K562 (cell line): ENCODE data around the gene PRSS27. TPM values are rescaled to one million over a fixed set of nuclear protein-coding genes. Genes with fewer than 3 reads are reported as not detected.

Source experiments
- CBFB ChIP-seq: sonication (generic); formaldehyde crosslinking; IDR thresholded peaks from 2 replicates; pipeline ENCODE4 v1.4.0; 2020; ENCODE audit warnings: mild to moderate bottlenecking, missing genetic modification reagents
- DMBX1 ChIP-seq: fragments of 250-450 bp; sonication (Bioruptor Pico); IDR thresholded peaks from 2 replicates; pipeline ENCODE4 v1.8.0; 2022; ENCODE audit warnings: inconsistent platforms, mild to moderate bottlenecking, moderate library complexity, borderline replicate concordance
- HDAC6 ChIP-seq: IDR thresholded peaks from 2 replicates; pipeline ENCODE4 v1.6.1; 2012; ENCODE audit warnings: low read depth, mild to moderate bottlenecking, control low read depth, inconsistent platforms, low read length, moderate library complexity
- KLF16 ChIP-seq: IDR thresholded peaks from 2 replicates; pipeline ENCODE4 v1.6.1; 2016; ENCODE audit warnings: antibody characterized with exemption
- LARP7 ChIP-seq: fragments of 450-650 bp; IDR thresholded peaks from 2 replicates; pipeline ENCODE4 v1.6.1; 2016
- MAFK ChIP-seq: IDR thresholded peaks from 2 replicates; pipeline ENCODE4 v1.6.1; 2011; ENCODE audit warnings: low read length, improper control_type of control experiment
- PKNOX1 ChIP-seq: fragments of 450-650 bp; IDR thresholded peaks from 2 replicates; pipeline ENCODE4 v1.6.1; 2016
- PURB ChIP-seq: sonication (generic); formaldehyde crosslinking; IDR thresholded peaks from 2 replicates; pipeline ENCODE4 v1.9.0; 2021; ENCODE audit warnings: low read depth, mild to moderate bottlenecking, missing genetic modification reagents
- STAT5A ChIP-seq: IDR thresholded peaks from 2 replicates; pipeline ENCODE4 v1.6.1; 2012; ENCODE audit warnings: low read length, inconsistent platforms, borderline replicate concordance
- TAL1 ChIP-seq: fragments of 450-650 bp; IDR thresholded peaks from 2 replicates; pipeline ENCODE4 v1.6.1; 2016; ENCODE audit warnings: mild to moderate bottlenecking
- TBL1XR1 ChIP-seq, 2 experiments: IDR thresholded peaks; 2 replicates each; pipeline ENCODE4 v1.6.1; 2012; ENCODE audit warnings: improper control_type of control experiment in 2 of 2, low read length in 2 of 2, mild to moderate bottlenecking in 1 of 2
- TRIM28 ChIP-seq: fragments of 450-650 bp; IDR thresholded peaks from 2 replicates; pipeline ENCODE4 v1.6.1; 2017
- ZBTB26 ChIP-seq: fragments of 450-650 bp; formaldehyde crosslinking; IDR thresholded peaks from 2 replicates; pipeline ENCODE4 v1.4.0; 2022; ENCODE audit warnings: missing genetic modification characterization
- ZNF384 ChIP-seq: IDR thresholded peaks from 2 replicates; pipeline ENCODE4 v1.6.1; 2012; ENCODE audit warnings: low read depth, low read length, improper control_type of control experiment
- ZNF644 ChIP-seq: fragments of 200-800 bp; sonication (Bioruptor generic); IDR thresholded peaks from 2 replicates; pipeline ENCODE4 v1.6.1; 2016; ENCODE audit warnings: low read depth, missing genetic modification characterization, missing compliant biosample characterization
- polyA plus RNA-seq, 8 experiments: library from polyadenylated mRNA; depleted of rRNA in 4 of 8; stranded (reverse) in 5 of 8; unstranded in 3 of 8; fragments of >200 nt; fragmentation: Nextera tagmentation in 2 of 8; fragmentation: Illumina TruSeq in 1 of 8; extraction: Ambion mirVana in 2 of 8; extraction: Trizol in 1 of 8; gene quantifications; 2 replicates each; pipeline versions ENCODE4 v1.2.1 to v1.2.3, GENCODE V29; 2011 to 2014; ENCODE audit warnings: inconsistent platforms in 1 of 8, missing spikeins in 1 of 8
- total RNA-seq, 7 experiments: library from RNA; depleted of rRNA in 6 of 7; stranded (reverse); fragments of >200 nt in 6 of 7; fragmentation: Illumina TruSeq in 2 of 7; extraction: Trizol in 2 of 7; gene quantifications; 2 replicates each; pipeline versions ENCODE4 v1.2.1 to v1.2.3, GENCODE V29; 2011 to 2021; ENCODE audit warnings: low replicate concordance in 1 of 7
- TF ChIP-seq, protein P1 (sequence below): fragments of 450-650 bp; IDR thresholded peaks from 2 replicates; pipeline ENCODE4 v1.6.1; 2014; ENCODE audit warnings: low read depth, mild to moderate bottlenecking, moderate library complexity, borderline replicate concordance
- TF ChIP-seq, protein P2 (sequence below): fragments of 250-450 bp; sonication (Bioruptor Pico); IDR thresholded peaks from 2 replicates; pipeline ENCODE4 v1.4.0; 2020
- TF ChIP-seq, protein P3 (sequence below): fragments of 450-650 bp; IDR thresholded peaks from 2 replicates; pipeline ENCODE4 v1.6.1; 2016; ENCODE audit warnings: missing biosample characterization, missing genetic modification characterization

Gene PRSS27
- total and polyA plus RNA-seq, 9 of the 15 experiments (the other 6 are each of a cell fraction or from before 2014, with no cell fraction given), result 0.09 to 0.20 (median 0.17) TPM; not detected in 5

DNA sequence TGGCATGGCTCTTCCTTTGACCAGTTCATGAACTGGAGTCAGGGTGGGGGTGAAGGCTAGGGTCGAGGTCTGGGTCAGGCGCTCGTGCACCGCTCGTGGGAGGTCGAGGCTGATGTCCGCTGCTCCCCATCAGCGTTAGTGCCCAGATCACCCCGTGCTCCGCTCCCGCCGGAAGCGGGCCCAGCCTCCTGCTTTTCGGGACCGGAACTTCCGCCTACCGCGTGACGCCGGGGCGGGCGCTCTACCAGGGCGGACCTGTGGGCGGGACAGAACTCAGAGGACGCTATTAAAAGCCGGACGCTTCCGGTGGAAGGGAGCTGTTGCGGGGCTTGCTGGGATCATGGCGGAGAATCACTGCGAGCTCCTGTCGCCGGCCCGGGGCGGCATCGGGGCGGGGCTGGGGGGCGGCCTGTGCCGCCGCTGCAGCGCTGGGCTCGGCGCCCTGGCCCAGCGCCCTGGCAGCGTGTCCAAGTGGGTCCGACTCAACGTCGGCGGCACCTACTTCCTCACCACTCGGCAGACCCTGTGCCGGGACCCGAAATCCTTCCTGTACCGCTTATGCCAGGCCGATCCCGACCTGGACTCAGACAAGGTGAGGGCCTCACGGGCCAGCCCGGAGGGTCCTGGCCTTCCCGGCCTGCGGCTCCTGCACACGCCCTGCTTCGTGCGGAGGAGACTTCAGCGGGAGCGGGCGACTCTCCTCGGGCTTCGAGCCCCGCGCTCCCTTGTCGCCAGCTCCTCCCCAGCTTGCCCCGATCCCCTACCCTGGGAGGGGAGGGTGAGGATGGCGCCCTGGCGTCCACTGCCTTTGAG is 37.6 kb downstream of the PRSS27 start, which contains the start of gene KCTD5 (continued):
- TF ChIP-seq ZNF644 (tag) (peak; percentile 47; the same call in 1 of the 2 replicates), HDAC6 (no peak), PKNOX1 (peak; percentile 80), CBFB (CRISPR knock-in tag) (peak; percentile 94), DMBX1 (CRISPR knock-in tag) (no peak), TAL1 (no peak), LARP7 (no peak), KLF16 (no peak), ZBTB26 (no peak), TRIM28 (no peak), ZNF384 (peak; percentile 51; the same call in 1 of the 2 replicates), MAFK (no peak), STAT5A (no peak), TBL1XR1 (IDR thresholded peaks at IDR 0.05; ENCODE audit: low read length in 2 of 2) (no peak; a peak in 2 of 4 replicates), PURB (CRISPR knock-in tag) (no peak)
- TF ChIP-seq, protein P1, sequence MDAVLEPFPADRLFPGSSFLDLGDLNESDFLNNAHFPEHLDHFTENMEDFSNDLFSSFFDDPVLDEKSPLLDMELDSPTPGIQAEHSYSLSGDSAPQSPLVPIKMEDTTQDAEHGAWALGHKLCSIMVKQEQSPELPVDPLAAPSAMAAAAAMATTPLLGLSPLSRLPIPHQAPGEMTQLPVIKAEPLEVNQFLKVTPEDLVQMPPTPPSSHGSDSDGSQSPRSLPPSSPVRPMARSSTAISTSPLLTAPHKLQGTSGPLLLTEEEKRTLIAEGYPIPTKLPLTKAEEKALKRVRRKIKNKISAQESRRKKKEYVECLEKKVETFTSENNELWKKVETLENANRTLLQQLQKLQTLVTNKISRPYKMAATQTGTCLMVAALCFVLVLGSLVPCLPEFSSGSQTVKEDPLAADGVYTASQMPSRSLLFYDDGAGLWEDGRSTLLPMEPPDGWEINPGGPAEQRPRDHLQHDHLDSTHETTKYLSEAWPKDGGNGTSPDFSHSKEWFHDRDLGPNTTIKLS, result peak; percentile 78; the same call in 1 of the 2 replicates
- TF ChIP-seq, protein P2, sequence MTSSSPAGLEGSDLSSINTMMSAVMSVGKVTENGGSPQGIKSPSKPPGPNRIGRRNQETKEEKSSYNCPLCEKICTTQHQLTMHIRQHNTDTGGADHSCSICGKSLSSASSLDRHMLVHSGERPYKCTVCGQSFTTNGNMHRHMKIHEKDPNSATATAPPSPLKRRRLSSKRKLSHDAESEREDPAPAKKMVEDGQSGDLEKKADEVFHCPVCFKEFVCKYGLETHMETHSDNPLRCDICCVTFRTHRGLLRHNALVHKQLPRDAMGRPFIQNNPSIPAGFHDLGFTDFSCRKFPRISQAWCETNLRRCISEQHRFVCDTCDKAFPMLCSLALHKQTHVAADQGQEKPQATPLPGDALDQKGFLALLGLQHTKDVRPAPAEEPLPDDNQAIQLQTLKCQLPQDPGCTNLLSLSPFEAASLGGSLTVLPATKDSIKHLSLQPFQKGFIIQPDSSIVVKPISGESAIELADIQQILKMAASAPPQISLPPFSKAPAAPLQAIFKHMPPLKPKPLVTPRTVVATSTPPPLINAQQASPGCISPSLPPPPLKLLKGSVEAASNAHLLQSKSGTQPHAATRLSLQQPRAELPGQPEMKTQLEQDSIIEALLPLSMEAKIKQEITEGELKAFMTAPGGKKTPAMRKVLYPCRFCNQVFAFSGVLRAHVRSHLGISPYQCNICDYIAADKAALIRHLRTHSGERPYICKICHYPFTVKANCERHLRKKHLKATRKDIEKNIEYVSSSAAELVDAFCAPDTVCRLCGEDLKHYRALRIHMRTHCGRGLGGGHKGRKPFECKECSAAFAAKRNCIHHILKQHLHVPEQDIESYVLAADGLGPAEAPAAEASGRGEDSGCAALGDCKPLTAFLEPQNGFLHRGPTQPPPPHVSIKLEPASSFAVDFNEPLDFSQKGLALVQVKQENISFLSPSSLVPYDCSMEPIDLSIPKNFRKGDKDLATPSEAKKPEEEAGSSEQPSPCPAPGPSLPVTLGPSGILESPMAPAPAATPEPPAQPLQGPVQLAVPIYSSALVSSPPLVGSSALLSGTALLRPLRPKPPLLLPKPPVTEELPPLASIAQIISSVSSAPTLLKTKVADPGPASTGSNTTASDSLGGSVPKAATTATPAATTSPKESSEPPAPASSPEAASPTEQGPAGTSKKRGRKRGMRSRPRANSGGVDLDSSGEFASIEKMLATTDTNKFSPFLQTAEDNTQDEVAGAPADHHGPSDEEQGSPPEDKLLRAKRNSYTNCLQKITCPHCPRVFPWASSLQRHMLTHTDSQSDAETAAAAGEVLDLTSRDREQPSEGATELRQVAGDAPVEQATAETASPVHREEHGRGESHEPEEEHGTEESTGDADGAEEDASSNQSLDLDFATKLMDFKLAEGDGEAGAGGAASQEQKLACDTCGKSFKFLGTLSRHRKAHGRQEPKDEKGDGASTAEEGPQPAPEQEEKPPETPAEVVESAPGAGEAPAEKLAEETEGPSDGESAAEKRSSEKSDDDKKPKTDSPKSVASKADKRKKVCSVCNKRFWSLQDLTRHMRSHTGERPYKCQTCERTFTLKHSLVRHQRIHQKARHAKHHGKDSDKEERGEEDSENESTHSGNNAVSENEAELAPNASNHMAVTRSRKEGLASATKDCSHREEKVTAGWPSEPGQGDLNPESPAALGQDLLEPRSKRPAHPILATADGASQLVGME (CRISPR knock-in tag), result no peak
- TF ChIP-seq, protein P3, sequence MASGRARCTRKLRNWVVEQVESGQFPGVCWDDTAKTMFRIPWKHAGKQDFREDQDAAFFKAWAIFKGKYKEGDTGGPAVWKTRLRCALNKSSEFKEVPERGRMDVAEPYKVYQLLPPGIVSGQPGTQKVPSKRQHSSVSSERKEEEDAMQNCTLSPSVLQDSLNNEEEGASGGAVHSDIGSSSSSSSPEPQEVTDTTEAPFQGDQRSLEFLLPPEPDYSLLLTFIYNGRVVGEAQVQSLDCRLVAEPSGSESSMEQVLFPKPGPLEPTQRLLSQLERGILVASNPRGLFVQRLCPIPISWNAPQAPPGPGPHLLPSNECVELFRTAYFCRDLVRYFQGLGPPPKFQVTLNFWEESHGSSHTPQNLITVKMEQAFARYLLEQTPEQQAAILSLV, result no peak
